Activated effector memory CD4-positive, alpha-beta T cell treated with anti-CD3 and anti-CD28 coated beads, Interleukin-2, amount 50 U/mL, for 16 hours (primary cell): ENCODE results near the gene ARHGEF6.
A peak's percentile ranks its signal among the peaks of the same experiment; 100 is the strongest.

Experiments
- DNase-seq: peaks from one replicate; pipeline ENCODE4 v3.0.0-alpha.2; 2020

ARHGEF6 gene

DNA sequence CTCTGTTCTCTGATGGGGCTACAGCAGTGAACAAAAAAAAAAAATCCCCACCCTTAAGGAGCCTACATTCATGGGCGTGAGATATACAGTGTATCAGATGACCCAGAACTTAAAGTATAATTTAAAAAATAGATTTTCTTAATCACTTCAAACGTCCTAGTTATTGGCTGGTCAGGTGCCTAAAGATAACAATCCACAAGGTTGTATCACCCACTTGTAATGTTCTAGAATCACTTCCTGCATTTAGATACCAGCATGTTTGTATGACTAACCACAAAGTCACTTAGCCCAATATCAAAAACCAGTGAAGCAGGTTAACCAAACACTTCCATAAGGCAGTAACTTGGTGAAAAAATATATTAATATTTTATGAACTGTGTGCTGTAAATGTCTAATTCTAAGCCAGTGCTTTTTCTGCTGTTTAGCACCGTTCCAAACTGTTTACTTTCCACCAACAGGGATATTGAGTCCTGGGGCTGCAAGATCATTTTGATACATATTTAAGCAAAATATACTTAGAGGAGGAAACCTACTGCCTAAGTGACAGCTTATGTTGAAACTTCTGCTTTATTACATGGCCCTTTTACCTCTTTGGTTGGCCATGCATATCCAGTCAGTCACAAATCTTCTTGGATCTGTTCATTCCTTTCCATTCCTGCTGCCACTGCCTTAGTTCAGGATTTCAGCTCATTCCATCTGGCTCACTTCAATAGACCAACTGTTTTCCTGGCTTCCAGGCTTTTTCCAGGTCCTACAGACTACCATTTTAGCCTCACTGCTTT, 89.5 kb downstream of the ARHGEF6 start:
- DNase-seq, result no peak

DNA sequence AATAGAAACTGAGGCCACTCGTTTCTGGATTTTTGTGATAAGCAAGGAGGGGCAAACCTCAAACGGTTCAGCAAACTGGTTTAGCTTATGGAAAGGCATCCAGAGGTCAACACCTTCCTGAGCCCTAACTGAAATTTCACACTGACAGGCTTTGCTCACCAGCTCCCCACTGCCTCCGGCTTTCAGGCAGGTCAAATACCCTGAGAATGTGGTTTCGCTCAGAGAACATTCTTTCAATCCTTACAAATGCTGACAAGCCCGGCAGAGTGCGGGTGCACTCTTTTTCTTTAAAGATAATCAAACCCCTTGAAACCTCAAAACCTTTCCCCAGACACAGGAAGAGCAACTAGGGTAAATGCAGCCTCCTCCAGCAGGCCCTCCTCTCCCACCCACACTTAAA, 91.3 kb downstream of the ARHGEF6 start:
- no peak for DNase-seq

DNA sequence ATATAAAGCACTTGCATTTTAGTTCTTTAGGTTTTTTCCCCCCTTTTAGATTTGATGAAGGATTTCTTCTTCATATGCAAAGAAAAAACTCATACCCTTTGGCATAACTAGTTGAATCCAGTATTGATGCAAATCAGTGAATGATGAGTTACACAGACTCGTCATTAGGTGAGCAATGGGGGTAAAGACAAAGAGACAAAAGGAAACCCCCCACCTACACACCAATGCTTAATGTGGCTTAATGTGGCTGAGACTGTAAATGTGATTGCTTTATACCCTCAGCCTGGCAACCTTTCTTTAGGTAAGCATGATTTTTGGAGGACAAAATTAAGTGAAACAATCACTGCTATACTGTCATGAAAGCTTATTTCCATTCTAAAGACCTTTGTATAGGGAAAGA, 93.3 kb downstream of the ARHGEF6 start:
- DNase-seq, result no peak

DNA sequence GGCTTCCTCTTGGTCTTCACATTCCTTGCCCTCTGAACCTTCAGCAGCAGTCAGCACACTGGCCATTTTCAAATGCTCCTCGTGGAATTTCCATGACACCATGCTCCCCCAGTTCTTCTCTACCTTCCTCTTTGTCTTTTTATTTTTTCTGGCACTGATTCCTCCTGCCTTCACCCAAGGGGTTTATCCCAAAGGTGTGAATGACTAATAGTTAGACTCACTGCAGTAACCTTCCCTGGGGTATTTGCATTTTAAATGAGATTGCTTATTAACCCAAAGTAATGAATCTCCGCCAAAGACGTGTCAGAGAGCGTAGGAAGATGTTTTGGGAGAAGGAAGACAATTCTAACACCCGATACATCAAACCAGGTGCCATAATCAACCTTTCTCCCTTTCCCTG, 96.6 kb downstream of the ARHGEF6 start:
- no peak for DNase-seq

- DNase-seq, result no peak
These were observed 101.2 kb downstream of the ARHGEF6 start for GRCh38 chrX:136679531-136679930.

GRCh38 chrX:136674270-136674985, 106.3 kb downstream of the ARHGEF6 start:
- no peak for DNase-seq

DNA sequence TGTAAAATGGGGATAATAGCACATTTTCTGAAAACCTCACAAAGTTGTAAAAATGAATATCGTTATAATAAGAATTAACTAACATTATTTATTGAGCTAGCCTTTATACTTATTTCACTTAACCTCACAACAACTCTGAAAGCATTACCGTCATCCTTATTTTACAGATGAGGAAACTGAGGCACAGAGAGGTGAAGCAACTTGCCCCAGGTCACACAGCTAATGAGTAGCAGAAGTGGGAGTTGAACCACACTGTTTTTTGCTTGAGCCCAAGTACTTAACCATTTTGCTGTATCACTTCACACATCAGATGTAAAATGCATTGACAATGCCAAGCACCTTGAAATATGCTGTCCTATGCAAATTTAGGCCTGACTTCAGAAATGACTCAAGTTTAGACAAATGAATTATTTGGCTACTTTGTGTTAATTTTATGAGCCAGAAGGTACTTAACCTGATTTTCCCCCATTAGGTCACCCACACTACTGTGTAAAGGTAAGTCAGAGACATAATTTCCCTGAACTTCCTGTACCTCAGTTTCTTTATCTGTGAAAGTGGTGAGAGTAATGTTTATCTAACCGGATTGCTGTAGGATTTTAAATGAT, 109.6 kb downstream of the ARHGEF6 start:
- no peak for DNase-seq

DNA sequence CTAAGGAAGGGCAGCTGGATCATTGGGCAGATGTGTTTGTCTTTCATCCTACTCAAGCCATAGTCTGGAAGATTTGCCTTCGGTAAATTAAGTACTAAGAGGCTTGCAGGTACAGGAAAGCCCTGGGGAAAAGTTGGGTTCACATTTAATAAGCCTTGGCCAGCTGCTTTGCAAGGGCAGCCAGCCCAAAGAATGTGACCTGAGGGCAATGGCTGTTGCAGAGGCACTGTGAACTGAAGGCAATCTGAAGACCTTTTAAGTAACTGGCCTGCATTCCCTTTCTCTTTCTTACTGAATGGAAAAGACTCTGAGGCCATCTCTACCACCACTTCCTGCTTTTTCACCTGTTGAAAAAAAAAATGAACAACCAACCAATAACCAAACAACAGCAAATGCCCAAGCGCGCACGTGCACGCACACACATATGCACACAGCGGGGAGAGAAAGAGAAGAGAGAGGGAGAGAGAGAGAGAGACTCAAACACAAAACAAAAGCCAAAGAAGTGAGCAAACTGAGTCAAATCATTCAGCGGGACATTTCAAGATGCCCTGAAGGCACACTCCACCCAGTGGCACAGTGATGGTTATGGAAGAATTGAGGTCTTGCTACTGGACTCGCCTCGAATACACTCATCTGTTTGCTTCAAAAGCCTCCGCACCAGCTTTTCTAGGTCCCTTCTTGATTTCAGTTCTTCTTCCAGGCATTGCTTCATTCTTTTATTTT, 113.1 kb downstream of the ARHGEF6 start:
- no peak for DNase-seq

DNA sequence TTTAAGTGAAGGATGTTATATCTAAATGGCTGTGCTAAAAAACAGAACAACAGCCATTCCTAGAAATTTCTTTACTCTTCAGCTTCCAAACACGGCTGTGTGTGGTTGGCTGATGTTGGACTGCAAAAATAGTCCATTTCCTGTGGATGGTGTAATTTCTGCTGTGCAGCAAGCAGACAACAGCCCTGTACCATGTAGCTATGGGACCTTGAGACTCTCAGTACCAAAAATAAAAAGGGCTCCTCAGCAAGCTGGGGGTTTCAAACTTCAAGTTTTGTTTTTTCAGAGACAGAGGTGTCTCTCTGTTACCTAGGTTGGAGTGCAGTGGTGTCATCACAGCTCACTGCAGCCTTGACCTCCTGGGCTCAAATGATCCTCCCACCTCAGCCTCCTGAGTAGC, 114.6 kb downstream of the ARHGEF6 start:
- DNase-seq, result no peak

- DNase-seq, result no peak
These were observed 115.4 kb downstream of the ARHGEF6 start for GRCh38 chrX:136665258-136665900.

DNA sequence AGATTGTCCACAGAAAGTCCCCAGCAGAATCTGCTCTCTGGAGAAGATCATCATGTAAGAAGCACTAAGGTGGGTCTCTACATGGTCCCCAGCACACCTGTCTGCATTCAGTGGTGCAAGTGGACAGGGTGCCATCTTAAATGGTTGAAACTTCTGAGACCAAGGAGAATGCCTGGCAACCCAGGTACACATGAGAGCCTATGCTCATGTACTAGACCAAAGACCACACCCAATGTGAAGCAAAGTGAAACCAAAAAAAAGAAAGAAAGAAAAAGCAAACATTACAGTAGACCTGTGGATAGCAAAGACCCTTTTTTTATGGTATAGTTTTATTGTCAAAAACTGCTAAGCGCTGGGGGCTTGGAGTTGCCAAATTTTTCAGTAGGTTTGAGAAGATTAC, 117.8 kb downstream of the ARHGEF6 start:
- DNase-seq, result no peak

DNA sequence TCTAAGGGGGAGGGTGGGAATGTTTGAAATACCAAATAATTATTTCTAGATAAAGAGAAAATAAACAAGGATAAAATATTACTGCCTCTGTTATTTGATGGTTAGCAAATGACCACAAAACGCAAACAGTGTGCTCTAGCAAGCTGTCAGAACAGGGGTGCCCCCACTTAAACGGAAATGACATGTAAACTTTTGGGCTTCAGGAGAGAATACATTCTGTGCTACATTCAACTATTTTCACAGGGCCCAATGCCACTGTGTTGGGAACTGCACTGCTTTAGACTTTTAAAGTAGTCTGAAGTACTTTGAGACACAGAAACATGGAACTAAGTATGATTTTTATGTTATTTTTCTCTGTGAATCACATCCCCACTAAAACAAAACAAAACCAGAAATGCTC, 118.6 kb downstream of the ARHGEF6 start:
- DNase-seq, result no peak

- DNase-seq, result no peak
These were observed 119.8 kb downstream of the ARHGEF6 start for GRCh38 chrX:136660896-136661295.

GRCh38 chrX:136659174-136659573, 121.6 kb downstream of the ARHGEF6 start:
- no peak for DNase-seq

DNA sequence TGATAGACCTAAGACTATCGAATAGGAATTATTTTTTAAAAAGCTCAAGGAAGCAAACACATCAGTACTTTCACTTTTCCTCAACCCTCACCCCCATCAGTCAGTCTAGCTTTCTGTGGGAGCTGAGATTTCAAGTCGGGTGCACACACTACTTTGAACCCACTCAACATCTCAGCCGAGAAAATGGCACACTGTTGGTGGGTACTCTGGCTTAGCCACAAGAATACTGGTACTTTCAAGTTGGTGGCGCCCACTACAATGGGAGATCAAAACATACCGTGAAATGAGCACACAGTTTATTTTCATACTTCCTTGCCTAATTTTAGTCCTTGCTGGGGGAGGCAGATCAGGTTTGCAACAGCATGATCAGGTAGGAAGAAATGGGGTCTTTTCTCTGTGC, 122.6 kb downstream of the ARHGEF6 start:
- peak; percentile 68 for DNase-seq

- DNase-seq, result no peak
These were observed 124.3 kb downstream of the ARHGEF6 start for GRCh38 chrX:136656361-136656964.

DNA sequence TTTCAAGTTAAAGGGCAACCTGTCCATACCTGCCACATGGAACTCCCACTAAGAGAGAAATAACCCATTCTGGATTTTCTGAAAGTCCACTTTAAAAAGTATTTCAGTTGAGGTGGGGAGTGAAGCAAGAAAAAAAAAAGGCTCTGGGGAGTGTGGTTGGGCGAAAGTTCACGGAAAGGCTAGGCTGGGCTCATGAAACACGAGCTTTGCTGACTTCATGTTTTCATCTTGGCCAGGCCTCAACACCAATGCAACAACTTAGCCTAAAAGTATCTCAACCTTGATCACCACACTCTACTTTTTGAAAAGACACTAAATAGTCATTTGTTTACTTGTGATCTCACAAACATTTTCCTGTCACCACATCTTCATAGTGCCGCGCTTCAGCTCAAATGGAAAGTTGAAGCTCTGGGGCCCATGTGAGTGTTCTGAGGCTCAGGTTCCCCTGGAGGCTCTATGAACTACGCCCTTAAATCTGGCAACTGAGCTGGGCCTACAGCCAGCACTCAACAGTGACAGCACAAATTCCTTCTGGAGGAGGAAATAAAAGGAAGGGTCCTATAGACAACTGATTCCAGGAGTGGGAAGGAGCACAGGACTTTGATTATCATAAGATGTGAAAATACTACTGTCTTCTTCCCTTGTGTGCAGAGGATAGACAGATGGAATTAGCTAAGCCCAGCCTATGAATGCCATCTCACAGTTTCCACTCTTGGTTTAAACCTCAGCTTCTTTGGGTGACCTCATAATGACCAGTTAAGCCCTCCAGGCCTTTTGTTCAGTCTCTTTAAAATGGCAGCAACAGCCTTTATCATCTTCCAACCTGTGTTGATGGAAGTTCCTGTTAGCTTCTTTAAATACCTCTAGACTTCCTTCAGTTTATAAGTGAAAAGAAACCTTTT, 127.7 kb downstream of the ARHGEF6 start:
- peak; percentile 70 for DNase-seq

DNA sequence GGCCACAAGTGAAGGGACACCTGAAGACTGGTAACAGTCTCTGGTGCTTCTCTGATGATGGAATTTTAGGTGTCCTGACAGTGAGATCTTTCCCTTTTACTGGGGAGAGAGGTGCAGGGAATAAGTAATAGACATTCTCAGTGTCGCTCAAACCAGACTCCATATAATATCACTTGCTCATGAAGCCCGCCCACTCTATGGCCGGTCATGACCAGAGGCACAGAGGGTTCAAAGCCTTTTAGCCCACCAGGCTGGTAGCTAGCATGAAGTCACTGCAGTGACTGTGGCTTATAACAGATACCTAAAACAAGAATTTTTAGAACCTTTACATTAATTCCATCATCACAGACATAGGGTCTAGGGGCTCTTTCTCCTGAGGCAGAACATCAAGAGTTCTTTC, 129.9 kb downstream of the ARHGEF6 start:
- no peak for DNase-seq

GRCh38 chrX:136647677-136648360, 132.9 kb downstream of the ARHGEF6 start, which contains the start of gene CD40LG:
TSS of gene CD40LG (plus strand) at chrX:136648158. CDS start at chrX:136648249, 91 bp downstream.
- peak; percentile 76 for DNase-seq

GRCh38 chrX:136646602-136647239, 134.0 kb downstream of the ARHGEF6 start:
- DNase-seq, result peak; percentile 81
